ENCODE data around the gene NR2F6. TPM values are rescaled to one million over a fixed set of nuclear protein-coding genes. Genes with fewer than 3 reads are reported as not detected.

NR2F6 gene
- polyA plus RNA-seq, 2 of the 4 experiments (the other 2 are of a cell fraction), result 31.9 to 42.1 TPM

- TF ChIP-seq NFE2L2 (conservative IDR thresholded peaks at IDR 0.05; ENCODE audit: low read length) (no peak), HDAC2 (IDR thresholded peaks at IDR 0.05) (peak; percentile 72; the same call in 1 of the 2 replicates), CHD4 (IDR thresholded peaks at IDR 0.05; ENCODE audit: borderline replicate concordance) (no peak), RAD21 (conservative IDR thresholded peaks at IDR 0.05 in 1 of 2, IDR thresholded peaks at IDR 0.05 in 1 of 2) (no peak), KDM5A (IDR thresholded peaks at IDR 0.05) (peak; percentile 95), NPAS2 (CRISPR knock-in tag; IDR thresholded peaks at IDR 0.05; ENCODE audit: borderline replicate concordance) (peak; percentile 59; the same call in 1 of the 2 replicates), BHLHE40 (IDR thresholded peaks at IDR 0.05; ENCODE audit: low read depth, low read length) (no peak), CBX8 (IDR thresholded peaks at IDR 0.05) (no peak), HEYL (CRISPR knock-in tag; IDR thresholded peaks at IDR 0.05) (peak; percentile 88), MAFK (IDR thresholded peaks at IDR 0.05; ENCODE audit: partially characterized antibody) (no peak), ZSCAN20 (CRISPR knock-in tag; IDR thresholded peaks at IDR 0.05) (peak; percentile 89; the same call in 1 of the 2 replicates), ELK1 (IDR thresholded peaks at IDR 0.05; ENCODE audit: low read depth, low read length) (no peak), POLR2AphosphoS2 (conservative IDR thresholded peaks at IDR 0.05; ENCODE audit: low read length) (no peak), FOSB (CRISPR knock-in tag; IDR thresholded peaks at IDR 0.05) (no peak), POLR2A (IDR thresholded peaks at IDR 0.05; ENCODE audit: low read length) (peak; percentile 59), SREBF2 (IDR thresholded peaks at IDR 0.05) (no peak), SMC3 (IDR thresholded peaks at IDR 0.05) (no peak), CHD2 (IDR thresholded peaks at IDR 0.05; ENCODE audit: low read length, partially characterized antibody) (no peak), MAZ (IDR thresholded peaks at IDR 0.05; ENCODE audit: borderline replicate concordance, low read depth, low read length) (no peak), CTCF (IDR thresholded peaks at IDR 0.05) (no peak), ZC3H11A (IDR thresholded peaks at IDR 0.05) (no peak), JUNB (IDR thresholded peaks at IDR 0.05) (no peak), TFCP2L1 (CRISPR knock-in tag; IDR thresholded peaks at IDR 0.05) (no peak), ESRRA (IDR thresholded peaks at IDR 0.05; ENCODE audit: borderline replicate concordance, low read length) (no peak), KDM1A (IDR thresholded peaks at IDR 0.05; ENCODE audit: low read depth) (no peak), PBX3 (IDR thresholded peaks at IDR 0.05) (peak; percentile 88), JUN (IDR thresholded peaks at IDR 0.05) (peak in 1 of 2 experiments; percentile 49; a peak in 1 of 5 replicates), MYC (IDR thresholded peaks at IDR 0.05; ENCODE audit: borderline replicate concordance, low read length) (no peak), GATA3 (IDR thresholded peaks at IDR 0.05; ENCODE audit: borderline replicate concordance) (no peak), HOXB13 (CRISPR knock-in tag; IDR thresholded peaks at IDR 0.05; ENCODE audit: low read depth) (peak; percentile 95), ZNF302 (CRISPR knock-in tag; IDR thresholded peaks at IDR 0.05) (peak; percentile 79), REST (IDR thresholded peaks at IDR 0.05) (no peak), MAX (IDR thresholded peaks at IDR 0.05) (no peak), CBX2 (IDR thresholded peaks at IDR 0.05; ENCODE audit: borderline replicate concordance, low read depth) (no peak), BCL3 (IDR thresholded peaks at IDR 0.05) (no peak), ZFP36 (IDR thresholded peaks at IDR 0.05; ENCODE audit: borderline replicate concordance, partially characterized antibody) (no peak)
Measured at GRCh38 chr19:17266975-17267788, 21.5 kb upstream of the NR2F6 start, which contains the start of gene BABAM1 (continued).

Data from A549 (cell line).